Tibial artery (tissue), 4 donors: ENCODE data around the gene TRMT11.
"Not testable (repeated sequence)": the region's sequence is repeated elsewhere in the genome, so short reads cannot be mapped to it uniquely, and the experiment has no call there.

Experiments
- DNase-seq, 2 donors: peaks; one replicate each; pipeline ENCODE4 v3.0.0-alpha.2; 2019
- H3K27ac ChIP-seq, 2 donors: fragments of 200-600 bp; sonication (generic) in 1 of 2; 1 replicate in 1 of 2; 2 replicates in 1 of 2; pipeline ENCODE4 v1.5.1; 2018 to 2019; ENCODE audit warnings: mild to moderate bottlenecking in 1 of 2
- H3K27me3 ChIP-seq, 2 donors: fragments of 200-600 bp; sonication (generic) in 1 of 2; one replicate each; pipeline versions ENCODE4 v1.5.1 to v1.6.0; 2016 to 2019
- H3K36me3 ChIP-seq, 3 donors: fragments of 200-600 bp; sonication (generic) in 2 of 3; one replicate each; pipeline ENCODE4 v1.5.1; 2016 to 2019; ENCODE audit warnings: mild to moderate bottlenecking in 2 of 3
- H3K4me1 ChIP-seq, 4 donors: fragments of 200-600 bp; sonication (generic) in 2 of 4; 1 replicate in 3 of 4; 2 replicates in 1 of 4; pipeline ENCODE4 v1.5.1; 2016 to 2019
- H3K4me3 ChIP-seq, 2 donors: fragments of 200-600 bp; sonication (generic) in 1 of 2; 1 replicate in 1 of 2; 2 replicates in 1 of 2; pipeline ENCODE4 v1.5.1; 2018 to 2019; ENCODE audit warnings: mild to moderate bottlenecking in 2 of 2
- H3K9me3 ChIP-seq, 3 donors: fragments of 200-600 bp; sonication (generic) in 1 of 3; one replicate each; pipeline ENCODE4 v1.5.1; 2016 to 2019
- CTCF ChIP-seq, 2 experiments: fragments of 200-600 bp in 1 of 2; fragments of 450-650 bp in 1 of 2; IDR thresholded peaks; one replicate each; pipeline ENCODE4 v1.5.1; 2017 to 2019; ENCODE audit warnings: antibody characterized with exemption in 2 of 2, mild to moderate bottlenecking in 1 of 2, moderate library complexity in 1 of 2
- intact Hi-C: fragments of 100-400 bp; cut with DNase I; formaldehyde crosslinking; loops from one replicate; pipeline ENCODE4 v1.15.0; 2023; ENCODE audit warnings: low total_unique reads

TRMT11 gene

GRCh38 chr6:125948455-125948854 lies 37.9 kb upstream of the TRMT11 start:
- Histone ChIP-seq H3K9me3 (no peaks in the 10 kb centered on the region), H3K27ac (no peak overlapping the region), H3K4me1 (peaks cover 6 to 43% (median 15%) of the 10 kb centered on the region in 4 donors), H3K4me3 (no peak overlapping the region), H3K36me3 (no peaks in the 10 kb centered on the region), H3K27me3 (no peaks in the 10 kb centered on the region)
- DNase-seq: no peak
- no peak for TF ChIP-seq CTCF (IDR thresholded peaks at IDR 0.05)
- intact Hi-C loops: no loop called here

- H3K36me3 ChIP-seq: no peaks in the 10 kb centered on the region
- intact Hi-C loops: no loop called here
- no peaks in the 10 kb centered on the region for H3K27me3 ChIP-seq
- H3K9me3 ChIP-seq: no peaks in the 10 kb centered on the region
- no peak for TF ChIP-seq CTCF (IDR thresholded peaks at IDR 0.05)
- H3K4me1 ChIP-seq: peaks cover 6 to 40% (median 15%) of the 10 kb centered on the region in 4 donors
- no peak overlapping the region for H3K27ac ChIP-seq
- H3K4me3 ChIP-seq: no peak overlapping the region
- no peak for DNase-seq
Measured at GRCh38 chr6:125949069-125949468, 37.3 kb upstream of the TRMT11 start.

GRCh38 chr6:125950293-125950692 lies 36.0 kb upstream of the TRMT11 start:
- no peaks in the 10 kb centered on the region for H3K36me3 ChIP-seq
- intact Hi-C loops: no loop called here
- H3K27ac ChIP-seq: no peak overlapping the region
- no peaks in the 10 kb centered on the region for H3K9me3 ChIP-seq
- H3K4me1 ChIP-seq: peaks cover 6 to 27% (median 10%) of the 10 kb centered on the region in 4 donors
- no peaks in the 10 kb centered on the region for H3K27me3 ChIP-seq
- TF ChIP-seq CTCF (IDR thresholded peaks at IDR 0.05): no peak
- no peak overlapping the region for H3K4me3 ChIP-seq
- DNase-seq: no peak

GRCh38 chr6:125950716-125951115 lies 35.6 kb upstream of the TRMT11 start:
- H3K9me3 ChIP-seq, H3K36me3 ChIP-seq, H3K4me3 ChIP-seq, DNase-seq, H3K27ac ChIP-seq, intact Hi-C loops, H3K27me3 ChIP-seq: not testable (repeated sequence)
- H3K4me1 ChIP-seq: peaks cover 2 to 23% (median 8%) of the 10 kb centered on the region in 4 donors

GRCh38 chr6:125951323-125951722 lies 35.0 kb upstream of the TRMT11 start:
- no peak for TF ChIP-seq CTCF (IDR thresholded peaks at IDR 0.05)
- H3K9me3 ChIP-seq: no peaks in the 10 kb centered on the region
- H3K27ac ChIP-seq: no peak overlapping the region
- H3K4me3 ChIP-seq: no peak overlapping the region
- no peak for DNase-seq
- no peaks in the 10 kb centered on the region for H3K36me3 ChIP-seq
- H3K4me1 ChIP-seq: peaks cover 0 to 23% (median 6%) of the 10 kb centered on the region in 4 donors
- H3K27me3 ChIP-seq: no peaks in the 10 kb centered on the region
- intact Hi-C loops: no loop called here

GRCh38 chr6:125952764-125953501 lies 33.4 kb upstream of the TRMT11 start:
- Histone ChIP-seq H3K9me3 (no peaks in the 10 kb centered on the region), H3K27me3 (no peaks in the 10 kb centered on the region), H3K27ac (no peak overlapping the region), H3K36me3 (no peaks in the 10 kb centered on the region), H3K4me3 (no peak overlapping the region), H3K4me1 (peaks cover 0 to 13% (median 4%) of the 10 kb centered on the region in 4 donors)
- no peak for TF ChIP-seq CTCF (IDR thresholded peaks at IDR 0.05)
- intact Hi-C loops: no loop called here
- no peak for DNase-seq
